Medulla oblongata (tissue), 1 donor: Measurements from ENCODE around the gene MB21D2.

ENCODE experiments used
- DNase-seq: peaks from one replicate; pipeline ENCODE4 v3.0.0-alpha.2; 2015; ENCODE audit errors: extremely low spot score

The MB21D2 gene

GRCh38 chr3:192923731-192924130, 6.1 kb upstream of the MB21D2 start:
- DNase-seq: no peak

GRCh38 chr3:192921793-192922192, 4.1 kb upstream of the MB21D2 start:
- no peak for DNase-seq

- DNase-seq: no peak
These were observed 2.8 kb upstream of the MB21D2 start for GRCh38 chr3:192920411-192920810.

GRCh38 chr3:192919901-192920300, 2.2 kb upstream of the MB21D2 start:
- peak; percentile 48 for DNase-seq

GRCh38 chr3:192918275-192918588, 576 bp upstream of the MB21D2 start:
- no peak for DNase-seq

- DNase-seq: peak; percentile 83
These were observed 640 bp downstream of the MB21D2 start for GRCh38 chr3:192917028-192917403.

GRCh38 chr3:192916371-192917027, 1.2 kb downstream of the MB21D2 start:
- DNase-seq: peak; percentile 33

GRCh38 chr3:192915722-192916121, 1.9 kb downstream of the MB21D2 start:
- DNase-seq: peak; percentile 14

- DNase-seq: peak; percentile 76
These were observed 2.4 kb downstream of the MB21D2 start for GRCh38 chr3:192915304-192915703.

- no peak for DNase-seq
These were observed 2.8 kb downstream of the MB21D2 start for GRCh38 chr3:192914848-192915247.

- DNase-seq: no peak
These were observed 4.1 kb downstream of the MB21D2 start for GRCh38 chr3:192913540-192913939.

GRCh38 chr3:192911293-192911692, 6.4 kb downstream of the MB21D2 start:
- DNase-seq: no peak

- no peak for DNase-seq
These were observed 9.9 kb downstream of the MB21D2 start for GRCh38 chr3:192907784-192908183.

GRCh38 chr3:192906940-192907339, 10.7 kb downstream of the MB21D2 start:
- no peak for DNase-seq

- DNase-seq: no peak
These were observed 11.5 kb downstream of the MB21D2 start for GRCh38 chr3:192905980-192906678.

GRCh38 chr3:192904632-192905289, 12.9 kb downstream of the MB21D2 start:
- no peak for DNase-seq

- DNase-seq: no peak
These were observed 15.1 kb downstream of the MB21D2 start for GRCh38 chr3:192902549-192902948.

- no peak for DNase-seq
These were observed 16.2 kb downstream of the MB21D2 start for GRCh38 chr3:192901435-192901834.

- no peak for DNase-seq
These were observed 18.1 kb downstream of the MB21D2 start for GRCh38 chr3:192899540-192899982.

GRCh38 chr3:192897005-192897404, 20.7 kb downstream of the MB21D2 start:
- DNase-seq: no peak

GRCh38 chr3:192896208-192896607, 21.4 kb downstream of the MB21D2 start:
- DNase-seq: no peak

- no peak for DNase-seq
These were observed 23.0 kb downstream of the MB21D2 start for GRCh38 chr3:192894676-192895075.
